Measurements from ENCODE around the gene SEC22C. TPM values are rescaled to one million over a fixed set of nuclear protein-coding genes. Genes with fewer than 3 reads are reported as not detected.
"Not testable (repeated sequence)": the region's sequence is repeated elsewhere in the genome, so short reads cannot be mapped to it uniquely, and the experiment has no call there.

Gene SEC22C
- total and polyA plus RNA-seq, 7 donors, result 8.4 to 89.2 (median 48.5) TPM

GRCh38 chr3:42600958-42601675 is 19.4 kb upstream of the SEC22C start:
- Histone ChIP-seq H3K36me3 (peaks cover 0 to 5% (median 5%) of the 10 kb centered on the region in 4 donors), H3K9me3 (no peaks in the 10 kb centered on the region), H3K4me3 (peak overlapping the region; percentile 70 to 89 (median 86)), H3K27me3 (no peaks in the 10 kb centered on the region), H3K4me1 (peaks cover 0 to 35% (median 32%) of the 10 kb centered on the region in 4 donors), H3K27ac (peak overlapping the region; percentile 94 to 98 (median 96))
- TF ChIP-seq POLR2AphosphoS5 (IDR thresholded peaks at IDR 0.05) (peak in 3 of 4 donors; percentile 4 to 46 (median 46)), CTCF (IDR thresholded peaks at IDR 0.05) (peak; percentile 11 to 51 (median 28)), POLR2A (IDR thresholded peaks at IDR 0.05) (peak in 1 of 2 donors; percentile 24), EP300 (IDR thresholded peaks at IDR 0.05) (no peak)
- intact Hi-C loops (cut with DNase I), result loop anchor here (2.0 kb wide), 2 partner anchors 52 to 144 kb away; partner anchors contain the start of gene ZBTB47
- DNase-seq, result peak; percentile 89
- WGBS, 2 donors, result 0 to 1% methylated on average over 31 of the region's 31 CpGs

- intact Hi-C loops (cut with DNase I), result loop anchor here (2.0 kb wide), 2 partner anchors 52 to 144 kb away; partner anchors contain the start of gene ZBTB47
- TF ChIP-seq POLR2AphosphoS5 (IDR thresholded peaks at IDR 0.05) (peak; percentile 80 to 97 (median 94)), CTCF (IDR thresholded peaks at IDR 0.05) (no peak), EP300 (IDR thresholded peaks at IDR 0.05) (no peak), POLR2A (IDR thresholded peaks at IDR 0.05) (peak; percentile 84 to 89)
- 0% methylated on average over 76 of the region's 76 CpGs for WGBS, 2 donors
Observed at GRCh38 chr3:42600111-42600957, 18.6 kb upstream of the SEC22C start, which contains the start of gene NKTR. Gene NKTR (plus strand): TSS chr3:42600686. CDS start chr3:42601007, 321 bp downstream.

GRCh38 chr3:42597098-42597497 is 15.3 kb upstream of the SEC22C start:
- intact Hi-C loops (cut with DNase I); DNase-seq; H3K27me3 ChIP-seq; H3K9me3 ChIP-seq; H3K27ac ChIP-seq; H3K4me3 ChIP-seq: not testable (repeated sequence)
- WGBS, 2 donors, result 95% methylated on average over 7 of the region's 7 CpGs
- Histone ChIP-seq H3K4me1 (peaks cover 0 to 15% (median 12%) of the 10 kb centered on the region in 4 donors), H3K36me3 (peaks cover 0 to 15% (median 0%) of the 10 kb centered on the region in 4 donors)

More at GRCh38 chr3:42600111-42600957, 18.6 kb upstream of the SEC22C start, which contains the start of gene NKTR:
- Histone ChIP-seq H3K9me3 (no peaks in the 10 kb centered on the region), H3K27ac (peak within 1 kb of the TSS; percentile 94 to 98 (median 96)), H3K27me3 (no peaks in the 10 kb centered on the region), H3K36me3 (peaks cover 0 to 5% (median 5%) of the 10 kb centered on the region in 4 donors), H3K4me3 (peak within 1 kb of the TSS; percentile 70 to 89 (median 86)), H3K4me1 (peaks cover 0 to 27% (median 24%) of the 10 kb centered on the region in 4 donors)
- DNase-seq, result peak; percentile 98

- H3K36me3 ChIP-seq, result peaks cover 0 to 15% (median 0%) of the 10 kb centered on the region in 4 donors
- no peak overlapping the region for H3K27ac ChIP-seq
- H3K4me1 ChIP-seq, result peaks cover 0 to 16% (median 13%) of the 10 kb centered on the region in 4 donors
- no peaks in the 10 kb centered on the region for H3K9me3 ChIP-seq
- intact Hi-C loops (cut with DNase I), result no loop called here
- 86 to 96% methylated on average over 4 of the region's 4 CpGs for WGBS, 2 donors
- no peak for DNase-seq
- H3K4me3 ChIP-seq, result no peak overlapping the region
- TF ChIP-seq CTCF (IDR thresholded peaks at IDR 0.05), result no peak
- no peak for TF ChIP-seq POLR2A (IDR thresholded peaks at IDR 0.05)
- no peak for TF ChIP-seq EP300 (IDR thresholded peaks at IDR 0.05)
- no peak for TF ChIP-seq POLR2AphosphoS5 (IDR thresholded peaks at IDR 0.05)
- H3K27me3 ChIP-seq, result no peaks in the 10 kb centered on the region
Observed at GRCh38 chr3:42595682-42596081, 13.9 kb upstream of the SEC22C start.
